DND-41 (cell line): ENCODE data around the gene HOMER1.

Source experiments
- CTCF ChIP-seq: IDR thresholded peaks from 2 replicates; pipeline ENCODE4 v1.5.1; 2012; ENCODE audit warnings: borderline replicate concordance, low read length, moderate library complexity, mild to moderate bottlenecking; ENCODE audit not compliant: poor library complexity, severe bottlenecking; ENCODE audit errors: extremely low read depth
- EZH2 ChIP-seq: IDR thresholded peaks from 3 replicates; pipeline ENCODE4 v1.6.1; 2012; ENCODE audit warnings: borderline replicate concordance, low read depth, mild to moderate bottlenecking, moderate library complexity, low read length, inconsistent platforms; ENCODE audit not compliant: severe bottlenecking

DNA sequence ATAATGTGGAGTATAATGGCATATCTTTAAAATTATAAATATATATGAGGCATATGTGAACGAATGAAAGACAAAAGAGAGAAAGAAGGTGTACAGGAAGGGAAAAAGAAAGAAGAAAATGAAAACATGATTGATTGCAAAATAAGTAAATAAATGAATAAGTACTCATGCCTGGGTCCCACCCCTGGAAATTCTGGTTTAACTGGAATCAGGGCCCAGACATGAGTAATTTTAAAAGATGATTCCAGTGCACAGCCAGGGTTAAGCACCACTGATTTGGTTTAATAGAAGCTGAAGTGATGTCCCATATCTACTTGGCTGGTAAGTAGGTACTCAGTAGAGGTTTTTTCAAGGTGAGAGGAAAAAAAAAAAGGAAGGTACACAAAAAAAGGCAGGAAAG, 34.0 kb upstream of the HOMER1 start:
- TF ChIP-seq EZH2 (no peak), CTCF (no peak)
